ENCODE measurements around the gene TTC22.

TTC22 gene

DNA sequence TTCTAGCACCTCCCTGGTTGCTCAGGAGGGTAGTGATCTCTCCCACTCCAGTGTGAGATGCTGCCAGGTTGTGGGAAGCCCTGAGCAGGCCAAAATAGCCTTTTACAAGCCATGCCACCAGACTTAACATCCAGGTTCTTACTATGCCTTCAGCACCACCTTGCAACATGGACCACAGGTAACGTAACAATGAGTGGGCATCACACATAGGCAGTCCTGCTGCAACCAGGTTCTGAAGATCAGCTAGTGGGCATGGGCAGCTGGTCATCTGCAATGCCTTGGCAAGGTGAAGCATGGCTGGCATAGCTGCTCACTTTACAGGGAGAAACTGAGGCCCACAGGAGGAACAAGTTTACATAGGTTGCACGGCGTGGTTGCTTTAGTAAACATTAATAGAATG is 45.2 kb upstream of the TTC22 start:
- no peak for TF ChIP-seq CTCF (IDR thresholded peaks at IDR 0.05; ENCODE audit: extremely low read depth, missing control alignments)
- DNase-seq (ENCODE audit: low spot score): no peak

DNA sequence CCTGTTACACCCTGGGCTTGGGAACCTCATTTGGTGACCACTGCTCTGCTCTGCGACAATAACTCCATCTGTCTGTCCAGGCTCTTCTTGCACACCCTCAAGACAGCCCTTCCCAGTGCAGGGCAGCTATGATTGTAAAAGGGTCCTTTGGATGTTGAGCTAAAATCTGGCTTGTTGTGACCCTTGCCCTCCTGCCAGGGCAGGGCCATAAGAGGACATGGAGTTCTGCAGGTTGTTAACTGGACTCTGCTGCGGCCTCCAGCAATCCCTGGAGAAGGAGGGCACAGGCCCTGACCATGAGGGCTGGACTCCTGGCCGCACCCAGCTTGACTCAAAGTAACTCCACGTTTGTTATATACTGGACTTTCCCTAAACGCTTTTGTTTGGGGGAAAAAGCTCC is 44.6 kb upstream of the TTC22 start:
- TF ChIP-seq CTCF (IDR thresholded peaks at IDR 0.05; ENCODE audit: extremely low read depth, missing control alignments): no peak

DNA sequence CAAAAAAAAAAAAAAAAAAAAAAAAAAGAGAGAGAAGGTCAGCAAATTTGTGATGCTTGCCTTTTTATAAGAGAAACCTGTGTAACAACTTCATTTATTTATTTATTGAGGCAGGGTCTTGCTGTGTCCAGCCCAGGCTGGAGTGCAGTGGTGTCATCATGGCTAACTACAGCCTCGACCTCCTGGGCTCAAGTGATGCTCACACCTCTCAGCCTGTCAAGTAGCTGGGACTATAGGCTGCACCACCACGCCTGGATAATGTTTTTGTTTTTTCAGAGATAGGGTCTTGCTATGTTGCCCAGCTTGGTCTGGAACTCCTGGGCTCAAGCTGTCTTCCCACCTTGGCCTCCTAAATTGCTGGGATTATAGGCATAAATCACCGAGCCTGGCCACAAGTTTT is 43.4 kb upstream of the TTC22 start:
- no peak for DNase-seq (ENCODE audit: low spot score)
- TF ChIP-seq CTCF (IDR thresholded peaks at IDR 0.05; ENCODE audit: extremely low read depth, missing control alignments): no peak

More for the DNA sequence above, 44.6 kb upstream of the TTC22 start:
- no peak for DNase-seq (ENCODE audit: low spot score)

GRCh38 chr1:54843449-54843848 is 42.3 kb upstream of the TTC22 start:
- DNase-seq (ENCODE audit: low spot score): no peak
- no peak for TF ChIP-seq CTCF (IDR thresholded peaks at IDR 0.05; ENCODE audit: extremely low read depth, missing control alignments)

DNA sequence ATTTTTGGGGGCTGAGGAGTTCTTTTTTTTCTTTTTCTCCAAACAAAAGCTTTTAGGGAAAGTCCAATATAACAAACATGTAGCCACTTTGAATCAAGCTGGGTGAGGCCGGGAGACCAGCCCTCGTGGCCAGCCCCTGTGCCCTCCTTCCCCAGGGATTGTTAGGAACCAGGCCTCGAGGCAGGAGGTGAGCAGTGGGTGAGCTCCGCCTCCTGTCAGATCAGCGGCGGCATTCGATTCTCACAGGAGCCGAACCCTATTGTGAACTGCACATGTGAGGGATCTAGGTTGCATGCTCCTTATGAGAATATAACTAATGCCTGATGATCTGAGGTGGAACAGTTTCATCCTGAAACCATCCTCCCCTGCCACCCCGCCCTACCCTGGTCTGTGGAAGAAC is 41.8 kb upstream of the TTC22 start:
- DNase-seq (ENCODE audit: low spot score): no peak
- TF ChIP-seq CTCF (IDR thresholded peaks at IDR 0.05; ENCODE audit: extremely low read depth, missing control alignments): no peak

DNA sequence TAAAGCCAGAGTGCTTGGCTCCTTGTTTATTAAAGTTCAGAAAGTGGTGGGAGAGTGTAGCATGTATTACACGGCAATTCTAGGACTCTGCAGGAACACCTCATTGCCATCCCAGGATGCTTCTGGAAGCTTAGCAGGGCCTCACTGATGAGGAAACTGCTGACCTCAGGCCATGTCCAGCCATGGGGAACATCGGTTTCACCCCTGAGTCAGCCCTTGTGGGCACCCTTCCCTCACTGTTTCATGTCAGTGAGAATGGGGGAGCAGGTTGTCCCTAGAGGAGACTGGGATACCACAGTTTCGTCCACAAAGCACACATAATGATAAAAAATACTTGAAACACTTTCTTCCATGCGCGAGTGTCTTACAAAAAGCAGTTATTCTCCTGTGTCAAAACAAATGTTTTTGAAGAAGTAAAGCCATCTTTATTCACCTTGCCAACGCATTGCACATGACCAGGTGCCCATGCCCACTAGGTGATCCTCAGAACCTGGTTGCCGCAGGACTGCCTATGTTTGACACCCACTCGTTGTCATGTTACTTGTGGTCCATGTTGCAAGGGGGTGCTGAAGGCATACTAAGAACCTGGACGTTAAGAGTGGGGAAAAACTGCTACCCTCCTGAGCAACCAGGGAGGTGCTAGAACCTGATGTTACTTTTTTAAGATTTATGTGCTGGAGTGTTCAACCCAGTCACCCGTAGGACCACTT is 41.2 kb upstream of the TTC22 start:
- no peak for DNase-seq (ENCODE audit: low spot score)
- no peak for TF ChIP-seq CTCF (IDR thresholded peaks at IDR 0.05; ENCODE audit: extremely low read depth, missing control alignments)

- no peak for TF ChIP-seq CTCF (IDR thresholded peaks at IDR 0.05; ENCODE audit: extremely low read depth, missing control alignments)
- no peak for DNase-seq (ENCODE audit: low spot score)
These were observed 38.7 kb upstream of the TTC22 start for GRCh38 chr1:54839824-54840223.
